Upper lobe of left lung (tissue), 4 donors: ENCODE measurements around the gene TADA3.

ENCODE experiments used
- CTCF ChIP-seq, 6 experiments: fragments of 450-650 bp in 4 of 6; fragments of 200-600 bp in 2 of 6; sonication (generic) in 2 of 6; IDR thresholded peaks; one replicate each; pipeline ENCODE4 v1.5.1; 2016 to 2019; ENCODE audit warnings: antibody characterized with exemption in 6 of 6
- POLR2AphosphoS5 ChIP-seq, 2 donors: sonication (generic); formaldehyde crosslinking; IDR thresholded peaks; one replicate each; pipeline ENCODE4 v1.5.1; 2017; ENCODE audit warnings: antibody characterized with exemption in 2 of 2

GRCh38 chr3:9732740-9733115, 59.5 kb downstream of the TADA3 start:
- TF ChIP-seq CTCF (IDR thresholded peaks at IDR 0.05) (no peak), POLR2AphosphoS5 (IDR thresholded peaks at IDR 0.05) (no peak)
